AML-193 (cell line): ENCODE data around the gene PVALEF.

Experiments used
- DNase-seq, 2 experiments: peaks; one replicate each; lab custom pipeline; 2025; lab: John Stamatoyannopoulos, UW

PVALEF gene

GRCh38 chr17:81128774-81129173 is 36.5 kb upstream of the PVALEF start:
- DNase-seq: no peak

GRCh38 chr17:81129289-81129688 is 36.0 kb upstream of the PVALEF start:
- DNase-seq: no peak

- DNase-seq: no peak
These were observed 35.5 kb upstream of the PVALEF start for GRCh38 chr17:81129711-81130367.

GRCh38 chr17:81130385-81131361 is 34.6 kb upstream of the PVALEF start:
- no peak for DNase-seq

GRCh38 chr17:81131486-81132196 is 33.7 kb upstream of the PVALEF start:
- no peak for DNase-seq

- DNase-seq: no peak
These were observed 33.1 kb upstream of the PVALEF start for GRCh38 chr17:81132197-81132540.

GRCh38 chr17:81132770-81133723 is 32.3 kb upstream of the PVALEF start:
- DNase-seq: no peak

- DNase-seq: no peak
These were observed 31.1 kb upstream of the PVALEF start for GRCh38 chr17:81134064-81134781.

- DNase-seq: no peak
These were observed 29.6 kb upstream of the PVALEF start for GRCh38 chr17:81135505-81136278.

- DNase-seq: no peak
These were observed 28.9 kb upstream of the PVALEF start for GRCh38 chr17:81136366-81136765.

GRCh38 chr17:81137248-81137647 is 28.1 kb upstream of the PVALEF start:
- DNase-seq: no peak

- no peak for DNase-seq
These were observed 27.2 kb upstream of the PVALEF start for GRCh38 chr17:81138083-81138482.

- DNase-seq: no peak
These were observed 26.8 kb upstream of the PVALEF start for GRCh38 chr17:81138500-81138899.

- no peak for DNase-seq
These were observed 25.9 kb upstream of the PVALEF start for GRCh38 chr17:81139428-81139827.

- no peak for DNase-seq
These were observed 25.3 kb upstream of the PVALEF start for GRCh38 chr17:81140018-81140417.

GRCh38 chr17:81140695-81141094 is 24.6 kb upstream of the PVALEF start:
- DNase-seq: no peak

- DNase-seq: peak; percentile 72 to 80
These were observed 22.8 kb upstream of the PVALEF start for GRCh38 chr17:81142301-81143199.

- DNase-seq: no peak
These were observed 22.1 kb upstream of the PVALEF start for GRCh38 chr17:81143200-81143527.
